ENCODE measurements around the gene FUNDC2. TPM values are rescaled to one million over a fixed set of nuclear protein-coding genes. Genes with fewer than 3 reads are reported as not detected.

FUNDC2 gene
- polyA plus RNA-seq, 1 donor (not counting 4 experiments of a cell fraction or from before 2014, with no cell fraction given) = 98.1 TPM

- DNase-seq (ENCODE audit: low read depth, low spot score) = no peak
- H3K9me3 ChIP-seq (ENCODE audit: control insufficient read depth, low read depth, low read length) = no peaks in the 10 kb centered on the region
- peak overlapping the region; percentile 61 for H2AFZ ChIP-seq (ENCODE audit: control insufficient read depth, low read length)
- H3K27me3 ChIP-seq (ENCODE audit: control insufficient read depth, extremely low read depth, insufficient read depth, low read length) = no peaks in the 10 kb centered on the region
- dilution Hi-C loops (cut with MboI; ENCODE audit: extremely low pct_ligation_motif_present, low sequenced_read_pairs) = no loop called here
- H3K9me1 ChIP-seq (ENCODE audit: control insufficient read depth, extremely low read depth, insufficient read depth, low read length) = no peaks in the 10 kb centered on the region
- H3K36me3 ChIP-seq (ENCODE audit: control insufficient read depth in 2 of 2, extremely low read depth in 1 of 2, insufficient read depth in 2 of 2, low read length in 2 of 2) = peaks cover 0 to 4% of the 10 kb centered on the region in 2 experiments
- H3K27ac ChIP-seq (ENCODE audit: control insufficient read depth, insufficient read depth, low read length) = peak overlapping the region; percentile 76
- peaks cover 28% of the 10 kb centered on the region for H3K79me2 ChIP-seq (ENCODE audit: control insufficient read depth, insufficient read depth, low read length)
- FAIRE-seq = no peak
- peaks cover 4% of the 10 kb centered on the region for H3K4me1 ChIP-seq (ENCODE audit: control insufficient read depth, extremely low read depth, insufficient read depth, low read length)
- peak overlapping the region; percentile 78 for H3K4me2 ChIP-seq (ENCODE audit: control insufficient read depth, extremely low read depth, insufficient read depth, low read depth, low read length)
- no peak for TF ChIP-seq CTCF (optimal IDR thresholded peaks at IDR 0.05 in 1 of 3, IDR thresholded peaks at IDR 0.05 in 1 of 3, conservative IDR thresholded peaks at IDR 0.05 in 1 of 3; ENCODE audit: extremely low read depth in 1 of 3, insufficient read depth in 2 of 3, low read length in 3 of 3)
- no peak for TF ChIP-seq EZH2 (IDR thresholded peaks at IDR 0.05; ENCODE audit: low read length)
- H4K20me1 ChIP-seq (ENCODE audit: control insufficient read depth, extremely low read depth, insufficient read depth, low read length) = no peaks in the 10 kb centered on the region
- peak overlapping the region; percentile 77 for H3K9ac ChIP-seq (ENCODE audit: control insufficient read depth, extremely low read depth, insufficient read depth, low read length)
- peak overlapping the region; percentile 50 to 78 (median 71) for H3K4me3 ChIP-seq (ENCODE audit: control insufficient read depth in 2 of 3, extremely low read depth in 1 of 3, insufficient read depth in 2 of 3, low read depth in 1 of 3, low read length in 3 of 3)
Measured at GRCh38 chrX:155070663-155070974, 44.0 kb downstream of the FUNDC2 start.

GRCh38 chrX:155070975-155071693, 44.5 kb downstream of the FUNDC2 start, which contains the start of the genes BRCC3, CMC4 and MTCP1:
BRCC3 (plus strand) TSS chrX:155071508; CDS start chrX:155071528, 20 bp downstream.
CMC4 (minus strand) TSS chrX:155071136; CDS start chrX:155064023, 7,113 bp downstream.
MTCP1 (minus strand) TSS chrX:155071136; CDS start chrX:155066010, 5,126 bp downstream.
- Histone ChIP-seq H2AFZ (ENCODE audit: control insufficient read depth, low read length) (peak within 1 kb of the TSS; percentile 86), H3K4me3 (ENCODE audit: control insufficient read depth in 2 of 3, extremely low read depth in 1 of 3, insufficient read depth in 2 of 3, low read depth in 1 of 3, low read length in 3 of 3) (peak within 1 kb of the TSS; percentile 53 to 85 (median 78)), H3K9me1 (ENCODE audit: control insufficient read depth, extremely low read depth, insufficient read depth, low read length) (no peaks in the 10 kb centered on the region), H3K27me3 (ENCODE audit: control insufficient read depth, extremely low read depth, insufficient read depth, low read length) (no peaks in the 10 kb centered on the region), H3K36me3 (ENCODE audit: control insufficient read depth in 2 of 2, extremely low read depth in 1 of 2, insufficient read depth in 2 of 2, low read length in 2 of 2) (peaks cover 0 to 4% of the 10 kb centered on the region in 2 experiments), H3K9ac (ENCODE audit: control insufficient read depth, extremely low read depth, insufficient read depth, low read length) (peak within 1 kb of the TSS; percentile 88), H4K20me1 (ENCODE audit: control insufficient read depth, extremely low read depth, insufficient read depth, low read length) (no peaks in the 10 kb centered on the region), H3K9me3 (ENCODE audit: control insufficient read depth, low read depth, low read length) (no peaks in the 10 kb centered on the region), H3K4me2 (ENCODE audit: control insufficient read depth, extremely low read depth, insufficient read depth, low read depth, low read length) (peak within 1 kb of the TSS; percentile 82), H3K4me1 (ENCODE audit: control insufficient read depth, extremely low read depth, insufficient read depth, low read length) (peaks cover 4% of the 10 kb centered on the region), H3K79me2 (ENCODE audit: control insufficient read depth, insufficient read depth, low read length) (peaks cover 28% of the 10 kb centered on the region), H3K27ac (ENCODE audit: control insufficient read depth, insufficient read depth, low read length) (peak within 1 kb of the TSS; percentile 76)
- DNase-seq (ENCODE audit: low read depth, low spot score) (peak; percentile 17), FAIRE-seq (no peak)
- dilution Hi-C loops (cut with MboI; ENCODE audit: extremely low pct_ligation_motif_present, low sequenced_read_pairs) = no loop called here
- TF ChIP-seq EZH2 (IDR thresholded peaks at IDR 0.05; ENCODE audit: low read length) (no peak), CTCF (optimal IDR thresholded peaks at IDR 0.05 in 1 of 3, IDR thresholded peaks at IDR 0.05 in 1 of 3, conservative IDR thresholded peaks at IDR 0.05 in 1 of 3; ENCODE audit: extremely low read depth in 1 of 3, insufficient read depth in 2 of 3, low read length in 3 of 3) (no peak)

Data from keratinocyte (primary cell).